Measurements from ENCODE around the gene RGS7.

The RGS7 gene

DNA sequence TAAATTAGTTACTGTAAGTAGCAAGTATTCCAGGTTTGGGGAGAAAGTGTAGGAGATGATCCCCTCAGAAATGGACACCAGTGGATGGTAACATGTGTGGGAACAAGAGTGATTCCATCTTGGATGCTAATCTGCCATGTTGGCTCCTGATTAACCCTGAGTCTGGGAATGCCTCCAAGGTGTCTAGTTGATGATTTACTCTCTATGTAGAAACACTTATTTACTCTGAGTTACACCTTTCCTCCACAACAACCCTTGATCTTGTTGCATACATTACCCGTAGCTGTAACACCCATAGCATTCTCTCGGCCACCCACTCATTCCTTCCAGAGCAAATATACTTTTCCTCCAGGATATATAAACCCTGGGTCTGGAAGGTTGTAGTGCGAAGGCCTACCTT is 429.2 kb downstream of the RGS7 start:
- DNase-seq (ENCODE audit: extremely low read depth, low read depth): no peak
- no peak for TF ChIP-seq CTCF (IDR thresholded peaks at IDR 0.05; ENCODE audit: low read depth, low read length)

DNA sequence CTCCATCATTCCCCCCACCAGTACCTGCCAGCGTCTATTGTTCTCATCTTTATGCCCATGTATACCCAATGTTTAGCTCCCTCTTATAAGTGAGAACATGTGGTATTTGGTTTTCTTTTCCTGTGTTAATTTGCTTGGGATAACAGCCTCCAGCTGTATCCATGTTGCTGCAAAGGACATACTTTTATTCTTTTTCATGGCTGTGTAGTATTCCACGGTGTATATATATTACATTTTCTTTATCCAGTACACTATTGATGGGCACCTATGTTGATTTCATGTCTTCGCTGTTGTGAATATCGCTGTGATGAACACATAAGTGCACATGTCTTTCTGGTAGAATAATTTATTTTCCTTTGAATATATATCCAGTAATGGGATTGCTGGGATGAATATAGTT is 431.7 kb downstream of the RGS7 start:
- no peak for DNase-seq (ENCODE audit: extremely low read depth, low read depth)
- TF ChIP-seq CTCF (IDR thresholded peaks at IDR 0.05; ENCODE audit: low read depth, low read length): no peak

DNA sequence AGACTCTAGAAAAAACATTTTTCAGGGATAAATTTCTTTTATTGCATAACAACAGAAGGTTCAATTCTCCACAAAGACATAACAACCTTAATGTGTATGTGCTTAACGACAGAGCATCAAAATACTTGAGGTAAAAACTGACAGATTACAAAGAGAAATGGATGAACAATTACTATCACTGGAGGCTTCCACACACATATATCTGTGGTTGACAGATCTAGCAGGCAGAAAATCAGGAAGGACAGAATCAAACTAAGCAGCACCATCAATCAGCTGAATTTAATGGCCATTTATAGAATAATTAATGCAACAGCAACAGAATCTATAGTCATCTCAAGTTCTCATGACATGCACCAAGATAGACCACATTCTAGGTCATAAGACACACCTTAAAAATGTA is 439.0 kb downstream of the RGS7 start:
- DNase-seq (ENCODE audit: extremely low read depth, low read depth): no peak
- TF ChIP-seq CTCF (IDR thresholded peaks at IDR 0.05; ENCODE audit: low read depth, low read length): no peak

GRCh38 chr1:240914506-240914905 is 442.5 kb downstream of the RGS7 start:
- no peak for TF ChIP-seq CTCF (IDR thresholded peaks at IDR 0.05; ENCODE audit: low read depth, low read length)
- no peak for DNase-seq (ENCODE audit: extremely low read depth, low read depth)

DNA sequence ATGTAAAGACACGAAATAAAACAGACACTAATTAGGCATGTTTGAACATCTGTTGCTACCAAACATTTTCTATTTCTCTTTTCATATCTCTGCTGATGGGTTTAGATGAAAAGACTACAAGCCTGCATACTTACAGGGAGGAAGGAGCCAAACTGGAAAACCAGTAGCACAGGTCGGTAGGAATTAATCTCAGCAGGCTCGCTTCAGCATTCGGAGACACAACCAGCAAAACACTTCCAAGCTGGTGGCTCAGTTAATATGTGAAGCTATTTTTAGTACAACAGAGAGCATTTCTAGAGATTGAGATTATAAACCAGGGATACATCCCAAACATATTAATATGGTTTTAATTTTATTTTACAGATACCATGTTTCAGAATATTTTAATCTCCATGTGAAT is 444.2 kb downstream of the RGS7 start:
- no peak for DNase-seq (ENCODE audit: extremely low read depth, low read depth)
- no peak for TF ChIP-seq CTCF (IDR thresholded peaks at IDR 0.05; ENCODE audit: low read depth, low read length)

- TF ChIP-seq CTCF (IDR thresholded peaks at IDR 0.05; ENCODE audit: low read depth, low read length): no peak
- DNase-seq (ENCODE audit: extremely low read depth, low read depth): no peak
Measured at GRCh38 chr1:240909701-240910457, 447.1 kb downstream of the RGS7 start.

DNA sequence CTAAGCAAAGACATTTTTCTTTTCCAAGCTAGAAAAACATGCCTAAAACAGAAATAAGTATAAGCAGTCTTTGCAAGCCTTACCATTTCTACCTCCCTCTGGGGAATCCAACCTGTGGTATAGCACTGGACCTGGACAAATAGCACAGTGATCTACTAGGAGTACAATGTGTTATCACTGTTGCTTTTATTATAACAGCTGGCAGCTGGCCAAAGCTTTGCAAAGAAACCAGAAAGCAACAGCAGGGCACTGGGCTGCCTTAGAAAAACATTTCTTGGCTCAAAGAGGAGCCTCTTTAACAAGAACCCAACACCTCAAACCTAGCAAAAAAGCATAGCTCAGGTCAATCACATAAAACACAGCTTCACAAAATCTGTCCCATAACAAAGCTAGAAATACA is 450.5 kb downstream of the RGS7 start:
- no peak for DNase-seq (ENCODE audit: extremely low read depth, low read depth)
- no peak for TF ChIP-seq CTCF (IDR thresholded peaks at IDR 0.05; ENCODE audit: low read depth, low read length)
